NAMALWA (cell line): Measurements from ENCODE around the gene DMWD.

Source experiments
- DNase-seq: peaks from one replicate; pipeline ENCODE4 v3.0.0-alpha.2; 2015; ENCODE audit warnings: low spot score

Gene DMWD

GRCh38 chr19:45785781-45786532 is 6.7 kb downstream of the DMWD start:
- no peak for DNase-seq

GRCh38 chr19:45785097-45785496 is 7.5 kb downstream of the DMWD start:
- DNase-seq, result no peak

- no peak for DNase-seq
These were observed 8.5 kb downstream of the DMWD start for GRCh38 chr19:45784096-45784495.

- no peak for DNase-seq
These were observed 9.5 kb downstream of the DMWD start for GRCh38 chr19:45782820-45783785.

- DNase-seq, result no peak
These were observed 10.4 kb downstream of the DMWD start, which contains the start of gene DMPK for GRCh38 chr19:45782162-45782691. Gene DMPK (minus strand): TSS chr19:45782490. CDS start chr19:45782352, 138 bp downstream.

- peak; percentile 33 for DNase-seq
These were observed 11.2 kb downstream of the DMWD start for GRCh38 chr19:45781214-45782161.

GRCh38 chr19:45780448-45781213 is 12.0 kb downstream of the DMWD start:
- no peak for DNase-seq

GRCh38 chr19:45780146-45780447 is 12.5 kb downstream of the DMWD start:
- DNase-seq, result no peak

GRCh38 chr19:45779231-45780145 is 13.2 kb downstream of the DMWD start:
- DNase-seq, result peak; percentile 92

- DNase-seq, result no peak
These were observed 14.5 kb downstream of the DMWD start for GRCh38 chr19:45778010-45778661.

GRCh38 chr19:45777395-45777961 is 15.2 kb downstream of the DMWD start:
- no peak for DNase-seq

- no peak for DNase-seq
These were observed 17.9 kb downstream of the DMWD start for GRCh38 chr19:45774765-45775164.

- DNase-seq, result peak; percentile 82
These were observed 19.3 kb downstream of the DMWD start for GRCh38 chr19:45773384-45773783.

- DNase-seq, result no peak
These were observed 19.7 kb downstream of the DMWD start for GRCh38 chr19:45772912-45773311.

GRCh38 chr19:45772130-45772840 is 20.4 kb downstream of the DMWD start:
- DNase-seq, result peak; percentile 36

- DNase-seq, result no peak
These were observed 21.2 kb downstream of the DMWD start for GRCh38 chr19:45771311-45771933.

- DNase-seq, result peak; percentile 96
These were observed 22.2 kb downstream of the DMWD start for GRCh38 chr19:45770192-45771101.
